K562 (cell line): ENCODE measurements around the gene CNTN4. TPM values are rescaled to one million over a fixed set of nuclear protein-coding genes. Genes with fewer than 3 reads are reported as not detected.

ENCODE experiments used
- ATAC-seq: fragments of 200-7000 bp; cut with Tn5 transposase; 3 replicates; pipeline ENCODE4 v1.9.1; 2020; ENCODE audit warnings: moderate library complexity
- BruUV-seq: library from RNA; stranded (reverse); fragments of 400-500 nt; replicated peaks from 2 replicates; lab custom pipeline; 2021; lab: Mats Ljungman, UMichigan
- CTCF ChIA-PET: fragments of 300-600 bp; formaldehyde crosslinking; extraction: SDS; loops from one replicate; lab custom pipeline; 2021; ENCODE audit warnings: low intra/inter-chr PET ratio; lab: Yijun Ruan, JAX
- POLR2A ChIA-PET: fragments of 300-600, 350-650 bp; sonication (Branson Sonifier 250); formaldehyde crosslinking; extraction: SDS; loops from one replicate; lab custom pipeline; 2021; ENCODE audit warnings: antibody characterized with exemption, inconsistent platforms; lab: Yijun Ruan, JAX
- DNase-seq, 4 experiments: peaks; one replicate each; pipeline versions ENCODE4 v3.0.0 to v3.0.0-alpha.2; 2011 to 2018; ENCODE audit warnings: low spot score in 3 of 4, mixed read lengths in 3 of 4; ENCODE audit errors: extremely low read depth in 1 of 4
- FAIRE-seq: peaks from 2 replicates; lab custom pipeline; 2011; peaks lifted over from hg19 to GRCh38; lab: Jason Lieb, UNC
- H2AFZ ChIP-seq: 2 replicates; pipeline ENCODE4 v1.6.0; 2011; ENCODE audit warnings: low read depth, low read length, control low read depth, inconsistent platforms
- H3K27ac ChIP-seq: fragments of 200-600 bp; 3 replicates; pipeline ENCODE4 v1.8.0; 2011; ENCODE audit warnings: low read depth, mild to moderate bottlenecking, control low read depth, inconsistent platforms, low read length, moderate library complexity, mixed read lengths; ENCODE audit errors: extremely low read depth
- H3K27me3 ChIP-seq, 2 experiments: fragments of 300-600 bp in 1 of 2; 2 replicates in 1 of 2; 3 replicates in 1 of 2; pipeline versions ENCODE4 v1.6.0 to v1.8.0; 2011; ENCODE audit warnings: inconsistent platforms in 2 of 2, low read length in 2 of 2, mild to moderate bottlenecking in 1 of 2, mixed read lengths in 1 of 2, moderate library complexity in 1 of 2; ENCODE audit not compliant: control insufficient read depth in 2 of 2, insufficient read depth in 2 of 2
- H3K36me3 ChIP-seq: fragments of 300-600 bp; 3 replicates; pipeline ENCODE4 v1.8.0; 2011; ENCODE audit warnings: mild to moderate bottlenecking, low read length, inconsistent platforms; ENCODE audit not compliant: control insufficient read depth, insufficient read depth
- H3K4me1 ChIP-seq, 2 experiments: fragments of 200-600 bp in 1 of 2; replicated peaks in 1 of 2; 2 replicates in 1 of 2; 3 replicates in 1 of 2; pipeline versions ENCODE4 v1.5.1 to v1.8.0; 2011; ENCODE audit warnings: inconsistent platforms in 2 of 2, low read length in 2 of 2, mild to moderate bottlenecking in 1 of 2, mixed read lengths in 1 of 2, moderate library complexity in 1 of 2; ENCODE audit not compliant: control insufficient read depth in 2 of 2, insufficient read depth in 2 of 2
- H3K4me2 ChIP-seq: 2 replicates; pipeline ENCODE4 v1.6.1; 2011; ENCODE audit warnings: low read length, control low read depth, inconsistent platforms, mixed read lengths; ENCODE audit not compliant: insufficient read depth
- H3K4me3 ChIP-seq: fragments of 200-600 bp; sonication (generic), shearing (Covaris generic); 2 replicates; pipeline ENCODE4 v1.5.1; 2016; ENCODE audit warnings: control low read depth, inconsistent platforms
- H3K79me2 ChIP-seq: fragments of 200-600 bp; 3 replicates; pipeline ENCODE4 v1.8.0; 2011; ENCODE audit warnings: low read length, inconsistent platforms; ENCODE audit not compliant: control insufficient read depth, insufficient read depth
- H3K9ac ChIP-seq, 2 experiments: 2 replicates each; pipeline versions ENCODE4 v1.6.0 to v1.6.1; 2011; ENCODE audit warnings: low read depth in 2 of 2, low read length in 2 of 2, control low read depth in 1 of 2, inconsistent platforms in 1 of 2, mild to moderate bottlenecking in 1 of 2, mixed read lengths in 1 of 2; ENCODE audit not compliant: insufficient read depth in 1 of 2
- H3K9me1 ChIP-seq: one replicate; pipeline ENCODE4 v1.6.0; 2011; ENCODE audit warnings: inconsistent platforms, mild to moderate bottlenecking, low read length, moderate library complexity; ENCODE audit not compliant: control insufficient read depth, insufficient read depth
- H3K9me3 ChIP-seq: replicated peaks from 2 replicates; pipeline ENCODE4 v1.5.1; 2011; ENCODE audit warnings: low read depth, low read length, inconsistent platforms; ENCODE audit not compliant: control insufficient read depth, insufficient read depth
- H4K20me1 ChIP-seq: replicated peaks from 2 replicates; pipeline ENCODE4 v1.6.1; 2011; ENCODE audit warnings: low read length, inconsistent platforms, mixed read lengths; ENCODE audit not compliant: control insufficient read depth, insufficient read depth
- ATF2 ChIP-seq: sonication (generic); formaldehyde crosslinking; IDR thresholded peaks from 2 replicates; pipeline ENCODE4 v1.8.1; 2022; ENCODE audit warnings: missing genetic modification reagents
- CC2D1A ChIP-seq: fragments of 450-650 bp; IDR thresholded peaks from 2 replicates; pipeline ENCODE4 v1.6.1; 2017; ENCODE audit warnings: mild to moderate bottlenecking
- GTF2B ChIP-seq: IDR thresholded peaks from 2 replicates; pipeline ENCODE4 v1.6.1; 2011; ENCODE audit not compliant: insufficient read length; ENCODE audit errors: extremely low read depth
- GTF3C2 ChIP-seq: IDR thresholded peaks from 3 replicates; pipeline ENCODE4 v1.6.1; 2011; ENCODE audit warnings: borderline replicate concordance, mild to moderate bottlenecking, moderate library complexity; ENCODE audit not compliant: insufficient read length; ENCODE audit errors: extremely low read depth
- HLTF ChIP-seq: fragments of 450-650 bp; IDR thresholded peaks from 2 replicates; pipeline ENCODE4 v1.6.1; 2016
- NFYB ChIP-seq: IDR thresholded peaks from 2 replicates; pipeline ENCODE4 v1.6.1; 2011; ENCODE audit warnings: mild to moderate bottlenecking, moderate library complexity; ENCODE audit not compliant: insufficient read length; ENCODE audit errors: extremely low read depth
- NKRF ChIP-seq: fragments of 450-650 bp; IDR thresholded peaks from 2 replicates; pipeline ENCODE4 v1.6.1; 2016; ENCODE audit warnings: borderline replicate concordance
- PRPF4 ChIP-seq: fragments of 200-400 bp; formaldehyde crosslinking; IDR thresholded peaks from one replicate; pipeline ENCODE4 v1.6.1; 2017; ENCODE audit warnings: low read length, low read depth, mild to moderate bottlenecking; ENCODE audit not compliant: insufficient read depth, poor library complexity, severe bottlenecking
- SIN3B ChIP-seq: fragments of 450-650 bp; IDR thresholded peaks from 2 replicates; pipeline ENCODE4 v1.6.1; 2017; ENCODE audit warnings: low read depth, mild to moderate bottlenecking, moderate library complexity
- ZNF121 ChIP-seq: sonication (generic); formaldehyde crosslinking; conservative IDR thresholded peaks from 2 replicates; pipeline ENCODE4 v1.8.0; 2022; ENCODE audit warnings: missing genetic modification reagents
- ZNF3 ChIP-seq: fragments of 250-450 bp; sonication (Bioruptor Pico); IDR thresholded peaks from 2 replicates; pipeline ENCODE4 v1.5.0; 2021; ENCODE audit warnings: mild to moderate bottlenecking, moderate library complexity
- WGBS: fragments of 100-300 bp; shearing (Covaris generic); methylation state at CpG from one replicate; pipeline ENCODE4 v1.1.6; 2016; ENCODE audit warnings: low coverage, mixed read lengths; ENCODE audit not compliant: insufficient coverage; ENCODE audit errors: missing lambda C conversion rate; 5-methylcytosine and 5-hydroxymethylcytosine counted together
- in situ Hi-C: fragments of 300-500 bp; cut with MboI; formaldehyde crosslinking; loops from 4 replicates; pipeline ENCODE4 v1.15.0; 2018; ENCODE audit warnings: inconsistent platforms, mixed read lengths
- intact Hi-C: fragments of 100-400 bp; cut with micrococcal nuclease; formaldehyde crosslinking; loops from 2 replicates; pipeline ENCODE4 v1.14.2; 2022
- polyA plus RNA-seq, 8 experiments: library from polyadenylated mRNA; depleted of rRNA in 4 of 8; stranded (reverse) in 5 of 8; unstranded in 3 of 8; fragments of >200 nt; fragmentation: Nextera tagmentation in 2 of 8; fragmentation: Illumina TruSeq in 1 of 8; extraction: Ambion mirVana in 2 of 8; extraction: Trizol in 1 of 8; gene quantifications; 2 replicates each; pipeline versions ENCODE4 v1.2.1 to v1.2.3, GENCODE V29; 2011 to 2014; ENCODE audit warnings: inconsistent platforms in 1 of 8, missing spikeins in 1 of 8
- total RNA-seq, 7 experiments: library from RNA; depleted of rRNA in 6 of 7; stranded (reverse); fragments of >200 nt in 6 of 7; fragmentation: Illumina TruSeq in 2 of 7; extraction: Trizol in 2 of 7; gene quantifications; 2 replicates each; pipeline versions ENCODE4 v1.2.1 to v1.2.3, GENCODE V29; 2011 to 2021; ENCODE audit warnings: low replicate concordance in 1 of 7

The CNTN4 gene
- total and polyA plus RNA-seq, 9 of the 15 experiments (the other 6 are each of a cell fraction or from before 2014, with no cell fraction given), result not detected

GRCh38 chr3:2484162-2485026 lies 385.7 kb downstream of the CNTN4 start:
- no TSS peak for BruUV-seq
- ChIA-PET POLR2A (no interaction called here), CTCF (no interaction called here)
- H3K36me3 ChIP-seq, result no peaks in the 10 kb centered on the region
- H3K4me1 ChIP-seq, result no peaks in the 10 kb centered on the region
- H3K9ac ChIP-seq, result no peak overlapping the region
- FAIRE-seq, result peak; percentile 11
- H3K79me2 ChIP-seq, result no peaks in the 10 kb centered on the region
- DNase-seq, result no peak
- H3K9me3 ChIP-seq, result no peaks in the 10 kb centered on the region
- no peak for ATAC-seq
- 2% methylated on average over 20 of the region's 21 CpGs for whole genome bisulfite sequencing
- no peak overlapping the region for H3K4me3 ChIP-seq
- no peak overlapping the region for H3K27ac ChIP-seq
- no peaks in the 10 kb centered on the region for H3K9me1 ChIP-seq
- no peaks in the 10 kb centered on the region for H3K27me3 ChIP-seq
- no peaks in the 10 kb centered on the region for H4K20me1 ChIP-seq
- intact Hi-C loops, result no loop called here
- in situ Hi-C loops, result no loop called here
- no peak overlapping the region for H3K4me2 ChIP-seq
- H2AFZ ChIP-seq, result no peak overlapping the region
- TF ChIP-seq GTF3C2 (no peak), SIN3B (no peak), GTF2B (no peak), ZNF121 (CRISPR knock-in tag) (no peak), PRPF4 (no peak), ATF2 (CRISPR knock-in tag) (no peak), NKRF (no peak), NFYB (no peak), ZNF3 (CRISPR knock-in tag) (no peak), CC2D1A (no peak), HLTF (no peak)
